IMR-90 (cell line): ENCODE results near the gene FAXC. TPM values are rescaled to one million over a fixed set of nuclear protein-coding genes. Genes with fewer than 3 reads are reported as not detected.

Source experiments
- ATAC-seq: fragments of 200-7000 bp; cut with Tn5 transposase; 2 replicates; pipeline ENCODE4 v1.9.1; 2020; ENCODE audit warnings: low read depth, mild to moderate bottlenecking, moderate library complexity
- BruUV-seq: library from RNA; stranded (reverse); fragments of 400-500 nt; replicated peaks from 2 replicates; lab custom pipeline; 2021; lab: Mats Ljungman, UMichigan
- CTCF ChIA-PET: fragments of 300-600 bp; formaldehyde crosslinking; extraction: SDS; loops from one replicate; lab custom pipeline; 2021; ENCODE audit warnings: antibody characterized with exemption; lab: Yijun Ruan, JAX
- POLR2A ChIA-PET: fragments of 300-600 bp; sonication (Branson Sonifier 250); formaldehyde crosslinking; loops from one replicate; lab custom pipeline; 2022; ENCODE audit warnings: antibody characterized with exemption; ENCODE audit not compliant: unreplicated experiment; lab: Charles Lee
- DNase-seq: peaks from one replicate; pipeline ENCODE4 v3.0.0; 2013
- H2AFZ ChIP-seq: replicated peaks from 2 replicates; pipeline ENCODE3; 2013; ENCODE audit warnings: low read length, mild to moderate bottlenecking; ENCODE audit not compliant: poor library complexity
- H2AK5ac ChIP-seq: 2 replicates; pipeline ENCODE4 v1.6.1; 2013; ENCODE audit warnings: low read depth, low read length, inconsistent platforms
- H2AK9ac ChIP-seq: replicated peaks from 2 replicates; pipeline ENCODE3; 2013; ENCODE audit warnings: mild to moderate bottlenecking, low read depth, low read length, moderate library complexity; ENCODE audit not compliant: poor library complexity
- H2BK120ac ChIP-seq: 2 replicates; pipeline ENCODE4 v1.6.1; 2013; ENCODE audit warnings: low read depth, low read length, inconsistent platforms
- H2BK15ac ChIP-seq: 3 replicates; pipeline ENCODE4 v1.6.1; 2013; ENCODE audit warnings: low read depth, low read length, inconsistent platforms
- H2BK20ac ChIP-seq: 2 replicates; pipeline ENCODE4 v1.6.1; 2013; ENCODE audit warnings: low read depth, mild to moderate bottlenecking, inconsistent platforms, low read length, moderate library complexity
- H2BK5ac ChIP-seq: 2 replicates; pipeline ENCODE4 v1.6.1; 2013; ENCODE audit warnings: mild to moderate bottlenecking, low read depth, low read length, inconsistent platforms; ENCODE audit not compliant: poor library complexity, severe bottlenecking
- H3K14ac ChIP-seq: replicated peaks from 2 replicates; pipeline ENCODE4 v1.6.1; 2013; ENCODE audit warnings: low read depth, low read length, inconsistent platforms
- H3K18ac ChIP-seq: 2 replicates; pipeline ENCODE4 v1.6.1; 2013; ENCODE audit warnings: low read depth, low read length, control low read depth
- H3K23ac ChIP-seq: 2 replicates; pipeline ENCODE4 v1.6.1; 2013; ENCODE audit warnings: low read depth, low read length, inconsistent platforms
- H3K27ac ChIP-seq: 2 replicates; pipeline ENCODE4 v1.5.1; 2013; ENCODE audit warnings: mild to moderate bottlenecking, control low read depth, low read length; ENCODE audit not compliant: insufficient read depth
- H3K27me3 ChIP-seq: 2 replicates; pipeline ENCODE4 v1.6.1; 2013; ENCODE audit warnings: low read length; ENCODE audit not compliant: control insufficient read depth, insufficient read depth
- H3K36me3 ChIP-seq: 2 replicates; pipeline ENCODE4 v1.6.1; 2013; ENCODE audit warnings: low read length, mixed read lengths; ENCODE audit not compliant: control insufficient read depth, insufficient read depth
- H3K4ac ChIP-seq: 2 replicates; pipeline ENCODE4 v1.6.1; 2013; ENCODE audit warnings: low read depth, low read length, inconsistent platforms
- H3K4me1 ChIP-seq: 2 replicates; pipeline ENCODE4 v1.6.1; 2013; ENCODE audit warnings: low read length, mixed read lengths; ENCODE audit not compliant: control insufficient read depth, insufficient read depth
- H3K4me2 ChIP-seq: 2 replicates; pipeline ENCODE4 v1.6.1; 2013; ENCODE audit warnings: low read depth, mild to moderate bottlenecking, control low read depth, low read length, moderate library complexity
- H3K4me3 ChIP-seq: 2 replicates; pipeline ENCODE4 v1.5.1; 2013; ENCODE audit warnings: low read depth, mild to moderate bottlenecking, control low read depth, low read length, moderate library complexity; ENCODE audit not compliant: insufficient read depth
- H3K56ac ChIP-seq: 2 replicates; pipeline ENCODE4 v1.6.1; 2013; ENCODE audit warnings: low read length, inconsistent platforms; ENCODE audit not compliant: insufficient read depth; ENCODE audit errors: extremely low read depth
- H3K79me1 ChIP-seq, 2 experiments: 2 replicates each; pipeline ENCODE4 v1.6.1; 2013; ENCODE audit warnings: low read length in 2 of 2, inconsistent platforms in 1 of 2, low read depth in 1 of 2
- H3K9ac ChIP-seq: 2 replicates; pipeline ENCODE4 v1.6.1; 2013; ENCODE audit warnings: low read depth, low read length, control low read depth
- H3K9me1 ChIP-seq: 2 replicates; pipeline ENCODE4 v1.6.1; 2013; ENCODE audit warnings: low read length, inconsistent platforms; ENCODE audit not compliant: insufficient read depth
- H3K9me3 ChIP-seq: 2 replicates; pipeline ENCODE4 v1.6.1; 2013; ENCODE audit warnings: low read length; ENCODE audit not compliant: control insufficient read depth, insufficient read depth
- H4K20me1 ChIP-seq: 2 replicates; pipeline ENCODE4 v1.6.1; 2013; ENCODE audit warnings: low read length, inconsistent platforms; ENCODE audit not compliant: insufficient read depth
- H4K5ac ChIP-seq: 2 replicates; pipeline ENCODE4 v1.6.1; 2013; ENCODE audit warnings: mild to moderate bottlenecking, low read depth, low read length, control low read depth
- H4K8ac ChIP-seq, 2 experiments: 2 replicates each; pipeline ENCODE4 v1.6.1; 2013; ENCODE audit warnings: low read depth in 2 of 2, low read length in 2 of 2, control low read depth in 1 of 2, inconsistent platforms in 1 of 2
- H4K91ac ChIP-seq: 2 replicates; pipeline ENCODE4 v1.6.1; 2013; ENCODE audit warnings: low read depth, low read length, inconsistent platforms; ENCODE audit not compliant: insufficient read depth
- MAZ ChIP-seq: IDR thresholded peaks from 2 replicates; pipeline ENCODE4 v1.6.1; 2012; ENCODE audit warnings: low read depth, mild to moderate bottlenecking, low read length, improper control_type of control experiment, moderate library complexity, borderline replicate concordance
- RFX5 ChIP-seq: IDR thresholded peaks from 2 replicates; pipeline ENCODE4 v1.8.0; 2012; ENCODE audit warnings: low read depth, mild to moderate bottlenecking, low read length, moderate library complexity
- USF2 ChIP-seq: fragments of 150-350 bp; IDR thresholded peaks from 2 replicates; pipeline ENCODE4 v1.6.1; 2017; ENCODE audit warnings: mild to moderate bottlenecking, antibody characterized with exemption, low read length, low read depth
- WGBS, 2 experiments: methylation state at CpG; one replicate each; pipeline versions ENCODE4 v1.1.5 to v1.1.7; 2013; ENCODE audit warnings: missing lambda C conversion rate in 2 of 2; ENCODE audit not compliant: insufficient read length in 1 of 2; ENCODE audit errors: extremely low coverage in 2 of 2; 5-methylcytosine and 5-hydroxymethylcytosine counted together
- dilution Hi-C: fragments of 300-500 bp; cut with HindIII; formaldehyde crosslinking; loops from one replicate; pipeline ENCODE4 v1.14.3; 2018; ENCODE audit warnings: low sequenced_read_pairs; ENCODE audit not compliant: unreplicated experiment
- in situ Hi-C: fragments of 300-500 bp; cut with MboI; formaldehyde crosslinking; loops from 3 replicates; pipeline ENCODE4 v1.14.3; 2019; ENCODE audit warnings: low sequenced_read_pairs, inconsistent platforms, mixed read lengths
- intact Hi-C: fragments of 100-400 bp; cut with micrococcal nuclease; formaldehyde crosslinking; loops from 2 replicates; pipeline ENCODE4 v1.10.0; 2022
- polyA plus RNA-seq, 3 experiments: library from polyadenylated mRNA; depleted of rRNA; stranded (reverse); fragments of >200 nt; gene quantifications; 2 replicates each; pipeline ENCODE4 v1.2.3, GENCODE V29; 2012; ENCODE audit warnings: low replicate concordance in 1 of 3
- total RNA-seq: library from RNA; depleted of rRNA; stranded (reverse); fragments of >200 nt; gene quantifications from 2 replicates; pipeline ENCODE4 v1.2.3, GENCODE V29; 2012

FAXC gene
- total and polyA plus RNA-seq, 2 of the 4 experiments (the other 2 are of a cell fraction) = 1.1 to 2.7 TPM

- no peak overlapping the region for H3K23ac ChIP-seq
- WGBS, 2 experiments = no CpG with 5 or more reads among the region's 3 CpGs
- H3K18ac ChIP-seq = no peak overlapping the region
- H4K8ac ChIP-seq = no peak overlapping the region
- no peaks in the 10 kb centered on the region for H4K20me1 ChIP-seq
- H3K4ac ChIP-seq = no peak overlapping the region
- no peak overlapping the region for H2BK20ac ChIP-seq
- no peak overlapping the region for H2BK15ac ChIP-seq
- no peak overlapping the region for H3K56ac ChIP-seq
- H3K27me3 ChIP-seq = no peaks in the 10 kb centered on the region
- H3K4me3 ChIP-seq = no peak overlapping the region
- DNase-seq = no peak
- no peaks in the 10 kb centered on the region for H3K9me1 ChIP-seq
- no peaks in the 10 kb centered on the region for H3K79me1 ChIP-seq
- no peak overlapping the region for H4K5ac ChIP-seq
- no peak overlapping the region for H2AK5ac ChIP-seq
- no peaks in the 10 kb centered on the region for H3K36me3 ChIP-seq
- H3K14ac ChIP-seq = no peak overlapping the region
- in situ Hi-C loops (no loop called here), intact Hi-C loops (no loop called here), dilution Hi-C loops (no loop called here)
- H3K9me3 ChIP-seq = no peaks in the 10 kb centered on the region
- no peak overlapping the region for H3K27ac ChIP-seq
- no peak overlapping the region for H2AK9ac ChIP-seq
- no peak for ATAC-seq
- H2AFZ ChIP-seq = no peak overlapping the region
- H2BK120ac ChIP-seq = no peak overlapping the region
- H3K4me2 ChIP-seq = no peak overlapping the region
- POLR2A ChIA-PET = no interaction called here
- H3K4me1 ChIP-seq = no peaks in the 10 kb centered on the region
- H3K9ac ChIP-seq = no peak overlapping the region
- TF ChIP-seq MAZ = no peak
- TF ChIP-seq USF2 = no peak
- no peak for TF ChIP-seq RFX5
- no TSS peak for BruUV-seq
- CTCF ChIA-PET = no interaction called here
- H4K91ac ChIP-seq = no peak overlapping the region
- no peak overlapping the region for H2BK5ac ChIP-seq
Measured at GRCh38 chr6:99318566-99318965, 30.9 kb downstream of the FAXC start.
